ENCODE results near the gene GRID1.
"Not testable (repeated sequence)": the region's sequence is repeated elsewhere in the genome, so short reads cannot be mapped to it uniquely, and the experiment has no call there.

Gene GRID1

GRCh38 chr10:86085136-86085535 lies 281.5 kb downstream of the GRID1 start:
- DNase-seq (ENCODE audit: low read depth, low spot score): no peak

GRCh38 chr10:86084585-86084984 lies 282.0 kb downstream of the GRID1 start:
- DNase-seq (ENCODE audit: low read depth, low spot score): no peak

- no peak for DNase-seq (ENCODE audit: low read depth, low spot score)
Observed at GRCh38 chr10:86083664-86084175, 282.9 kb downstream of the GRID1 start.

GRCh38 chr10:86083206-86083605 lies 283.4 kb downstream of the GRID1 start:
- DNase-seq (ENCODE audit: low read depth, low spot score): no peak

GRCh38 chr10:86082556-86082955 lies 284.0 kb downstream of the GRID1 start:
- no peak for DNase-seq (ENCODE audit: low read depth, low spot score)

GRCh38 chr10:86079088-86079487 lies 287.5 kb downstream of the GRID1 start:
- DNase-seq (ENCODE audit: low read depth, low spot score): no peak

- DNase-seq (ENCODE audit: low read depth, low spot score): no peak
Observed at GRCh38 chr10:86078639-86079035, 288.0 kb downstream of the GRID1 start.

- no peak for DNase-seq (ENCODE audit: low read depth, low spot score)
Observed at GRCh38 chr10:86077871-86078638, 288.5 kb downstream of the GRID1 start.

- DNase-seq (ENCODE audit: low read depth, low spot score): no peak
Observed at GRCh38 chr10:86077271-86077670, 289.3 kb downstream of the GRID1 start.

- DNase-seq (ENCODE audit: low read depth, low spot score): not testable (repeated sequence)
Observed at GRCh38 chr10:86076497-86076896, 290.1 kb downstream of the GRID1 start.

- DNase-seq (ENCODE audit: low read depth, low spot score): no peak
Observed at GRCh38 chr10:86075512-86075911, 291.1 kb downstream of the GRID1 start.

GRCh38 chr10:86074294-86074693 lies 292.3 kb downstream of the GRID1 start:
- no peak for DNase-seq (ENCODE audit: low read depth, low spot score)

GRCh38 chr10:86073199-86073977 lies 293.2 kb downstream of the GRID1 start:
- DNase-seq (ENCODE audit: low read depth, low spot score): no peak

GRCh38 chr10:86072413-86072812 lies 294.2 kb downstream of the GRID1 start:
- no peak for DNase-seq (ENCODE audit: low read depth, low spot score)

- DNase-seq (ENCODE audit: low read depth, low spot score): no peak
Observed at GRCh38 chr10:86071758-86072157, 294.8 kb downstream of the GRID1 start.

GRCh38 chr10:86071145-86071544 lies 295.4 kb downstream of the GRID1 start:
- no peak for DNase-seq (ENCODE audit: low read depth, low spot score)

- no peak for DNase-seq (ENCODE audit: low read depth, low spot score)
Observed at GRCh38 chr10:86070278-86070677, 296.3 kb downstream of the GRID1 start.

- DNase-seq (ENCODE audit: low read depth, low spot score): no peak
Observed at GRCh38 chr10:86068231-86069054, 298.2 kb downstream of the GRID1 start.

GRCh38 chr10:86067436-86068050 lies 299.1 kb downstream of the GRID1 start:
- DNase-seq (ENCODE audit: low read depth, low spot score): no peak

- no peak for DNase-seq (ENCODE audit: low read depth, low spot score)
Observed at GRCh38 chr10:86066696-86067095, 299.9 kb downstream of the GRID1 start.

GRCh38 chr10:86065711-86066251 lies 300.8 kb downstream of the GRID1 start:
- no peak for DNase-seq (ENCODE audit: low read depth, low spot score)

Measured in brain pericyte (primary cell).